Tibial nerve (tissue), 4 donors: ENCODE results near the gene MED13L.

ENCODE experiments used
- EP300 ChIP-seq, 2 donors: sonication (generic); formaldehyde crosslinking; IDR thresholded peaks; one replicate each; pipeline ENCODE4 v1.6.1; 2017; ENCODE audit warnings: antibody characterized with exemption in 2 of 2, mild to moderate bottlenecking in 1 of 2
- POLR2A ChIP-seq, 2 donors: fragments of 450-650 bp; IDR thresholded peaks; one replicate each; pipeline ENCODE4 v1.6.1; 2017; ENCODE audit warnings: antibody characterized with exemption in 2 of 2, mild to moderate bottlenecking in 2 of 2, moderate library complexity in 2 of 2
- TF ChIP-seq, protein P1 (sequence below), 5 experiments: fragments of 200-600 bp in 3 of 5; fragments of 450-650 bp in 2 of 5; sonication (generic) in 3 of 5; IDR thresholded peaks; one replicate each; pipeline ENCODE4 v1.5.1; 2016 to 2019; ENCODE audit warnings: antibody characterized with exemption in 5 of 5, mild to moderate bottlenecking in 3 of 5, moderate library complexity in 2 of 5

GRCh38 chr12:115943310-115943629, 334.2 kb downstream of the MED13L start:
- TF ChIP-seq, protein P1, sequence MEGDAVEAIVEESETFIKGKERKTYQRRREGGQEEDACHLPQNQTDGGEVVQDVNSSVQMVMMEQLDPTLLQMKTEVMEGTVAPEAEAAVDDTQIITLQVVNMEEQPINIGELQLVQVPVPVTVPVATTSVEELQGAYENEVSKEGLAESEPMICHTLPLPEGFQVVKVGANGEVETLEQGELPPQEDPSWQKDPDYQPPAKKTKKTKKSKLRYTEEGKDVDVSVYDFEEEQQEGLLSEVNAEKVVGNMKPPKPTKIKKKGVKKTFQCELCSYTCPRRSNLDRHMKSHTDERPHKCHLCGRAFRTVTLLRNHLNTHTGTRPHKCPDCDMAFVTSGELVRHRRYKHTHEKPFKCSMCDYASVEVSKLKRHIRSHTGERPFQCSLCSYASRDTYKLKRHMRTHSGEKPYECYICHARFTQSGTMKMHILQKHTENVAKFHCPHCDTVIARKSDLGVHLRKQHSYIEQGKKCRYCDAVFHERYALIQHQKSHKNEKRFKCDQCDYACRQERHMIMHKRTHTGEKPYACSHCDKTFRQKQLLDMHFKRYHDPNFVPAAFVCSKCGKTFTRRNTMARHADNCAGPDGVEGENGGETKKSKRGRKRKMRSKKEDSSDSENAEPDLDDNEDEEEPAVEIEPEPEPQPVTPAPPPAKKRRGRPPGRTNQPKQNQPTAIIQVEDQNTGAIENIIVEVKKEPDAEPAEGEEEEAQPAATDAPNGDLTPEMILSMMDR (IDR thresholded peaks at IDR 0.05): no peak
- TF ChIP-seq POLR2A (IDR thresholded peaks at IDR 0.05): no peak
- TF ChIP-seq EP300 (IDR thresholded peaks at IDR 0.05): no peak
